ENCODE results near the gene TP53BP2.

TP53BP2 gene

DNA sequence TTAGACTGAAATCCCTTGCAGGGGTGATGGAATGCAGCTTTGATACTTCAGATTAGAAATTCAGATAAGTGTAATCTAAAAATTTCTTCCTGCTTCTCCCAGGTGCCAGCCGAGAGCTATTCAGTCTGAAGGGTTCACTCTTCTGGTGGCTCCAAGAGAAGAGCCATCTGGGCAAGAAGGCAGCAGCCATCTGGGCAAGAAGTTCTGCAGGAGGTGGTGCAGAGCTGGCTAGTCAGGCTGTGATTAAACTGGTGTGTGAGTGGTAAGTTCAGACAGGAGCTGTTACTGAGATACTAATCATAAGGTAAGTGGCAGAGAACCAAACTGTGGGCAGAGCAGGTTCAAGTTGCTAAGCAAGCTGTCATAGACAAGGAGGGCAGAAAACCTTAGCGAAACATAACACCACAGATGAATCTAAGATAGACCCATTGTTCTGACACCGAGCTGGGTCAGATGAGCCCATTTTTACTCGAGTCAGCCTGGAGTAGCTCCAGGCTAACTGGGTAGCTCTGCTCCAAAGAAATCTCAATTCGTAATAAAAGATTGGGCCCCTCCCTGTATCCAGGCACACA, 14.4 kb upstream of the TP53BP2 start:
- TF ChIP-seq, protein P1, sequence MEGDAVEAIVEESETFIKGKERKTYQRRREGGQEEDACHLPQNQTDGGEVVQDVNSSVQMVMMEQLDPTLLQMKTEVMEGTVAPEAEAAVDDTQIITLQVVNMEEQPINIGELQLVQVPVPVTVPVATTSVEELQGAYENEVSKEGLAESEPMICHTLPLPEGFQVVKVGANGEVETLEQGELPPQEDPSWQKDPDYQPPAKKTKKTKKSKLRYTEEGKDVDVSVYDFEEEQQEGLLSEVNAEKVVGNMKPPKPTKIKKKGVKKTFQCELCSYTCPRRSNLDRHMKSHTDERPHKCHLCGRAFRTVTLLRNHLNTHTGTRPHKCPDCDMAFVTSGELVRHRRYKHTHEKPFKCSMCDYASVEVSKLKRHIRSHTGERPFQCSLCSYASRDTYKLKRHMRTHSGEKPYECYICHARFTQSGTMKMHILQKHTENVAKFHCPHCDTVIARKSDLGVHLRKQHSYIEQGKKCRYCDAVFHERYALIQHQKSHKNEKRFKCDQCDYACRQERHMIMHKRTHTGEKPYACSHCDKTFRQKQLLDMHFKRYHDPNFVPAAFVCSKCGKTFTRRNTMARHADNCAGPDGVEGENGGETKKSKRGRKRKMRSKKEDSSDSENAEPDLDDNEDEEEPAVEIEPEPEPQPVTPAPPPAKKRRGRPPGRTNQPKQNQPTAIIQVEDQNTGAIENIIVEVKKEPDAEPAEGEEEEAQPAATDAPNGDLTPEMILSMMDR (conservative IDR thresholded peaks at IDR 0.05), result no peak
- TF ChIP-seq ZFX (IDR thresholded peaks at IDR 0.05), result no peak
- H3K27ac ChIP-seq, result peak overlapping the region; percentile 44

DNA sequence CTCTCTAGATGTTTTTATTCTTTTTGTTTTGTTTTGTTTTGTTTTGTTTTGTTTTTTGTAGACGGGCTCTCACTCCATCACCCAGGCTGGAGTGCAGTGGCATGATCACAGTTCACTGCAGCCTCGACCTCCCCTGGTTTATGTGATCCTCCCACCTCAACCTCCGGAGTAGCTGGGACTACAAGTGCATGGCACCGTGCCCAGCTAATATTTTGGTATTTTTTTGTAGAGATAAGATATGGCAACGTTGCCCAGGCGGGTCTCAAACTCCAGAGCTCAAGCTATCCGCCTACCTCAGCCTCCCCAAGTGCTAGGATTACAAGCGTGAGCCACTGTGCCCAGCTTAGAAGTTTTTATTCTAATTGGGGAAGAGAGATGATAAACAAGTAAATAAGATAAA, 13.3 kb upstream of the TP53BP2 start:
- H3K27ac ChIP-seq, result no peak overlapping the region
- TF ChIP-seq ZFX (IDR thresholded peaks at IDR 0.05), result no peak
- TF ChIP-seq, protein P1 (conservative IDR thresholded peaks at IDR 0.05), result no peak

DNA sequence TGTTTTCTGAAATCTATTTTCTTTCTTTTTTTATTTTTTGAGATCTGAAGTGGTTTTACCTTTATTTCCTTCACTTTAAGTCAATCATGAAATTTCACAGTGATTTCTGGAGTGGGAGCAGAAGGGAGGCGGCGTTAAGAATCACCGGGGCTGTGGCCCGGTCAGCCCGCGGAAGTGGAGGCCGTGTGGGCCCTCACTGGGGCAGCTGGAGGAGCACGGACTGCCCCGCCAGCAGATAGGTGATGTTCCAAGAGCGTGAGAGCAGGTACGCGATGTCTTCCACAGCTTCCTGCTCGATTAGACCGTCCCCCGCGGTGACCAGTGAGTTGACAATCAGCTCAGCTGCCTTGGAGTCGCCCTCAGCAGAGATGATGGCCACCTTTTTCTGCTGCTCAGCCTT, 10.6 kb upstream of the TP53BP2 start:
- TF ChIP-seq ZFX (IDR thresholded peaks at IDR 0.05), result no peak
- TF ChIP-seq, protein P1 (conservative IDR thresholded peaks at IDR 0.05), result no peak
- no peak overlapping the region for H3K27ac ChIP-seq

DNA sequence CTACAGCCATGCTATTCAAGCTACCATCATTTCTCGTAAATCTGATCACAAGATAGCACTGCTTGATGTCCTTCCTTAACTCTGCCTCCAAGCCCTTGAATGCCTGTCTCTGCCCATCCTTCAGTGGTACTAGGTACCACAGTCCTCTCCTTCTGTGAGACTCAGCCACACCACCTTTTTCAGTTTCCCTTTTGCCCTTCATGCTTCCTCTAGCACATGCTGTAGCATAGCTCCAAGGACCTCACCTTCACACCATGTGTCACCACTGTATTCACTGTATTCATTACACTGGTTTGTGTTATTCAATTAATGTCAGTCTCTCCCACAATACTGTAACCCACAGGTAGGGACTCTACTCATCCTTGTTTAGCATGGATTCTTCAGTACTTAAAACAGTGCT, 8.0 kb upstream of the TP53BP2 start:
- TF ChIP-seq, protein P1 (conservative IDR thresholded peaks at IDR 0.05), result no peak
- no peak for TF ChIP-seq ZFX (IDR thresholded peaks at IDR 0.05)
- no peak overlapping the region for H3K27ac ChIP-seq

DNA sequence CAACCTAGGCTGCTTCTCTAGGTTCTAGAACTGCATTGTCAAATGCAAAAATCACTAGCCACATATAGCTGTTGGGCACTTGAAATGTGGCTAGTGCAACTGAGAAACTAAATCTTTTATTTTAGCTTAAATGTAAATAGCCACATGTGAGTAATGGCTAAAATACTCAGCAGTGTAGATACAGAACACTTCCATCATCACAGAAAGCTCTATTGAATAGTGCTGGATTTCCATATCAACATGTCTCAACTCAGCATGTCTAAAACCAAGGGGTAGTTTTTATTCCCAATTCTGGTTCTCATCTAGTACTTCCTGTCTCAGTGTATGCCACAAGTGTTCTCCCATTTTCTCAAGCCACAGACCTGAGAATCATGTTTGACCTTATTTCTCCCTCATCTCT, 7.5 kb upstream of the TP53BP2 start:
- no peak for TF ChIP-seq ZFX (IDR thresholded peaks at IDR 0.05)
- TF ChIP-seq, protein P1 (conservative IDR thresholded peaks at IDR 0.05), result no peak
- H3K27ac ChIP-seq, result no peak overlapping the region

DNA sequence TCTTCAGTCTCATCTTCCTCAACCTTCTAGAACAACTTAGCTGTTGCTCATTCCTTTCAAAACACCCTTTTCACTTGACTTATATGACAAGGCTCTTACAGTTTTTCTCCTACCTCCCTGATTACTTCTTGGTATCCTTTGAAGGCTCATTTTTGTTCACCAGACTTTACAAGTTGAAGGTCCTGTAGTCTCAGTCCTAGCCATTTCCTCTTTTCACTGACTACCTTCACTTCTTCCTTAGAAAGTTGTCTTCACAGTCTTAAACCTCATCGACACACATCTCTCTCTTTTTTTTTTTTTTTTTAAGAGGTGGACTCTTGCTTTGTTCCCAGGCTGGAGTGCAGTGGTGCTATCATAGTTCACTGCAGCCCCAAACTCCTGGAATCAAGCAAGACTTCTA, 6.6 kb upstream of the TP53BP2 start:
- TF ChIP-seq, protein P1 (conservative IDR thresholded peaks at IDR 0.05), result no peak
- TF ChIP-seq ZFX (IDR thresholded peaks at IDR 0.05), result no peak
- H3K27ac ChIP-seq, result no peak overlapping the region

DNA sequence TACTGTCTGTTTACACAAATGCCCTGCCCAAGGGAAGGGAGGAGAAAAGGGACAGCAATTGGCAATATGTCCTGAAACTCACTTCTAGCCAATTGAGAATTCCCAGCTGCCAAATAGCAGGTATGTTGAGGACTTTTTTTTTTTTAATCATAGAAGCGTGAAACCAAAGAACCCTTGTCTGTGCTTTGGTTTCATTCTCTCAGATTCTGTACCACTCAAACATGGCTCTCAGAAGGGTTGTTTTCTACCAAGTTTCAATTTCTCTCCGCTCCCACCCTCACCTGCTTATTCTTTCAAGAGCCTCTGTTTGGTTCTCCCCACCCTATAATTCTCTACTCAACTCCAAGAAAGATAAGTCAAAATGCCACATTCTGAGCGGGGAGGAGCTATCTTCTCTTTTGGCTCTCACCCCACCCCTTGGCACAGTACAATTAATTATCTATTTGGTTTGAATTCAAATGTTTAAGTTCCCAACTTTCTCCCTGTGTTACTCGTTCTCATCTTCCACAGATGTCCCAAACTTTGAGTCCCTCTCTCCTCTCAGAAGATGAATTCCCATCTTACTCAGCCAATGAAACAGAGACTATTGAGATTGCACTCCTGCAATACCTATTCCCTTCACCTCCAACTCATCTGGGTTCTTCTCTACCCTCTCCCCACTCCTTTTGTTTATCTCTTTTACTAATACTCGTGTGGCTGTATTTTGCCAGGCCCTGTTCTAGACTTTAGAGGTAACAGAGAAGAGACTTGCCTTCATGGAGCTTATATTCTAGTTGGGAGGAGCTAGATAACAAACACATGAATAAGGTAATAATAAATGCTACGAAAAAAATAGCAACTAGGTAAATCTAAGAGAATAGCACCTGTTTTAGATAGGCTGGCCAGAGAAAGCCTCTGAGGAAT, 3.9 kb upstream of the TP53BP2 start:
- H3K27ac ChIP-seq, result no peak overlapping the region
- TF ChIP-seq ZFX (IDR thresholded peaks at IDR 0.05), result no peak
- TF ChIP-seq, protein P1 (conservative IDR thresholded peaks at IDR 0.05), result no peak

All from C4-2B (cell line).